BLaER1 treated with 17β-estradiol and CSF1 and Interleukin-3, amounts not matched to agents 10 nM and 100 nM (cell line): ENCODE measurements around the gene TOR2A.

Experiments
- H3K27ac ChIP-seq, 11 experiments: shearing (Covaris generic); formaldehyde crosslinking; 2 replicates each; pipeline ENCODE4 v1.8.1; 2022
- H3K27me3 ChIP-seq, 11 experiments: shearing (Covaris generic); formaldehyde crosslinking; 2 replicates each; pipeline ENCODE4 v1.8.1; 2022
- H3K36me3 ChIP-seq, 11 experiments: shearing (Covaris generic); formaldehyde crosslinking; 2 replicates each; pipeline ENCODE4 v1.8.1; 2022
- H3K4me1 ChIP-seq, 10 experiments: shearing (Covaris generic); formaldehyde crosslinking; 2 replicates each; pipeline ENCODE4 v1.8.1; 2022
- H3K4me2 ChIP-seq, 11 experiments: shearing (Covaris generic); formaldehyde crosslinking; 2 replicates each; pipeline ENCODE4 v1.8.1; 2022
- H3K4me3 ChIP-seq, 10 experiments: shearing (Covaris generic); formaldehyde crosslinking; 2 replicates each; pipeline ENCODE4 v1.8.1; 2022
- H3K9ac ChIP-seq, 11 experiments: shearing (Covaris generic); formaldehyde crosslinking; 2 replicates each; pipeline ENCODE4 v1.8.1; 2022
- H3K9me3 ChIP-seq, 11 experiments: shearing (Covaris generic); formaldehyde crosslinking; replicated peaks in 1 of 11; 2 replicates each; pipeline ENCODE4 v1.8.1; 2022
- H4K20me1 ChIP-seq, 11 experiments: shearing (Covaris generic); formaldehyde crosslinking; 2 replicates each; pipeline ENCODE4 v1.8.1; 2022
- Cebpa-rat ChIP-seq, 11 experiments: shearing (Covaris generic); IDR thresholded peaks; 2 replicates each; pipeline ENCODE4 v1.8.1; 2022

Gene TOR2A

DNA sequence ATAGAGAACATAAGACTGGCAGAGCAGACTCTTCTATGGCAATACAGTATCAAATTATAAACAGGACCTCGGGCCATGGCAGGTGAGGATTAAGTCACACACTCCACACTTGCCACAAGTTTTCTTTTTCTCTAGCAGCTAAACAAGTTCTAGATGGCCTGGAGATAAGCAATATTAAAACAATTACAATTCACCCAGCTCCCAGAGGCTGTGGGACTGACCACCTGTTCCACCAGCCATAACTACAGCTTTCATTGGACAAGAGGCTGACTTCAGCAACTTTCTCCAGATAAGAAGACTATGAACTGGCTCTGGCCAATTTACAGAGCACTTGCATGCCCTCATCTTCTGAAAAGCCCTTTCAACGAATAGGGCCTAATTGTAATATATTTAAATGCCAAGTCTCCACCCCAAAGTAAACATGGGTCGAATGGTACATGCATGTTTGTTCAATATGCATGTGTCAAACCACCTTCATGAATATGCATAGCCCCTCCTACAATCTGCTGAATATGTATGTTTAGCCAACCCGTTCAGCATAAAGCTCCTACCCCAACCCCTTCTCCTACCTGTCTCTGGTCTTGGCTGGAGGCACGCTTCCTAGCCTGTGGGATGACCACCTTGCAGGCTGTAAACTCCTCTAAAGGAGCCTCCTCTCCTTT lies 34.4 kb downstream of the TOR2A start:
- peaks cover 0 to 11% (median 6%) of the 10 kb centered on the region in 11 experiments; a peak in 11 of 22 replicates for H3K27me3 ChIP-seq
- no peak overlapping the region for H3K27ac ChIP-seq
- no peaks in the 10 kb centered on the region for H3K4me1 ChIP-seq
- H3K36me3 ChIP-seq: no peaks in the 10 kb centered on the region
- H3K9ac ChIP-seq: no peak overlapping the region
- H4K20me1 ChIP-seq: peaks cover 0 to 9% (median 0%) of the 10 kb centered on the region in 11 experiments; a peak in 5 of 22 replicates
- no peak overlapping the region for H3K4me2 ChIP-seq
- H3K4me3 ChIP-seq: no peak overlapping the region
- peaks cover 0 to 6% (median 0%) of the 10 kb centered on the region in 11 experiments; a peak in 3 of 22 replicates for H3K9me3 ChIP-seq
- no peak for TF ChIP-seq Cebpa-rat (IDR thresholded peaks at IDR 0.05)

DNA sequence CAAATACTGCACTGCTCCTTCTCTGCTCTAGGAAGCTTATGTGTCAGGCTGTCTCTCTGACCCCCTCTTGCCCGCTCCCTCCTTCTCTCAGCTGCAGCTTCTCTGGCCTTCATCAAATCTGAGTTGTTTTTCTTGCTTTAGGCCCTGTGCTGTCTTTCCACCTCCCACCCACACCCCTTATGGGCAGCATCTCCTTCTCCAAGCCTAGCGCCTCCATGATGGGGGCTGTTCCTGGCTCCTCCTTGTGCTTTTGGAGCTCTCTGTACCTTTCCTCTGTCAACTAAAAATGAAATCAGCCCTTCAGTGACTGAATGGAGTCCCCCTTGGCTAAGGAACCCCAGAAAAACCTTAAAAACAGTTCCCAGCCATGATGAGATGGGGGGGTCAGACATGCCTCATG lies 35.0 kb downstream of the TOR2A start:
- Histone ChIP-seq H4K20me1 (peaks cover 0 to 3% (median 0%) of the 10 kb centered on the region in 11 experiments; a peak in 2 of 22 replicates), H3K27me3 (peaks cover 0 to 11% (median 6%) of the 10 kb centered on the region in 11 experiments; a peak in 11 of 22 replicates), H3K9ac (no peak overlapping the region), H3K4me2 (no peak overlapping the region), H3K36me3 (no peaks in the 10 kb centered on the region), H3K4me3 (no peak overlapping the region), H3K4me1 (no peaks in the 10 kb centered on the region), H3K9me3 (peaks cover 0 to 6% (median 0%) of the 10 kb centered on the region in 11 experiments; a peak in 3 of 22 replicates), H3K27ac (no peak overlapping the region)
- no peak for TF ChIP-seq Cebpa-rat (IDR thresholded peaks at IDR 0.05)

DNA sequence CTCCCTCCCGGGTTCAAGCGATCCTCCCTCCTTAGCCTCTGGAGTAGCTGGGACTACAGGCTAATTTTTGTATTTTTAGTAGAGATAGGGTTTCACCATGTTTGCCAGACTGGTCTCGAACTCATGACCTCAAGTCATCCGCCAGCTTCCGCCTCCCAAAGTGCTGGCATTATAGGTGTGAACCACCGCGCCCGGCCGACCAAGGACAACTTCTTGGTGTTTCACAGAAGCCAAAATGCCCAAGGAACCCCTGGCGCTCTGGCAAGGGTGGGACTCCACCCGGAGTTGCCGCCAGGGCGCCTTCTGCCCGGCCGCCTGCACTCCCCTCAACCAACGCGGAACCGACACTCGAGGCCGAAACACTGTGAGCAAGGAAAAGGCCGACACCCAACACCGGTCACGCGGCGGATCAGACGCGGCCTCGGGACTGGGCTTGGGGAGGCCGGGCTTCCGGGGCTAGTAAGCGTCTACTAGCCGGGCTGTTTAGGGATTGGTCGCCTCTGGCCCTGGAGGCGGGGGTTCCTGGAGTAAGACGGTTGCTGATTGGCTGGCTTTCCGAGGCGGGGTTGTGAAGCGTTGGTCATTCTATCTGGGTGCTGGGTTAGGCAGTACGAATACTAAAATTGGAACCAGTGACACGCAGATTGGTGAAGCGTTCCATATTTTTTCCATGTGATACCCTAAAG lies 36.0 kb downstream of the TOR2A start:
- no peak for TF ChIP-seq Cebpa-rat (IDR thresholded peaks at IDR 0.05)
- peaks cover 0 to 8% (median 6%) of the 10 kb centered on the region in 11 experiments; a peak in 7 of 22 replicates for H3K36me3 ChIP-seq
- H3K4me3 ChIP-seq: no peak overlapping the region
- H3K9me3 ChIP-seq: peaks cover 0 to 6% (median 0%) of the 10 kb centered on the region in 11 experiments; a peak in 3 of 22 replicates
- H3K4me2 ChIP-seq: peak overlapping the region in 7 of 11 experiments; percentile 5 to 38 (median 12); a peak in 7 of 22 replicates
- no peak overlapping the region for H3K9ac ChIP-seq
- H4K20me1 ChIP-seq: peaks cover 0 to 3% (median 0%) of the 10 kb centered on the region in 11 experiments; a peak in 2 of 22 replicates
- no peak overlapping the region for H3K27ac ChIP-seq
- peaks cover 0 to 11% (median 6%) of the 10 kb centered on the region in 11 experiments; a peak in 11 of 22 replicates for H3K27me3 ChIP-seq
- no peaks in the 10 kb centered on the region for H3K4me1 ChIP-seq

DNA sequence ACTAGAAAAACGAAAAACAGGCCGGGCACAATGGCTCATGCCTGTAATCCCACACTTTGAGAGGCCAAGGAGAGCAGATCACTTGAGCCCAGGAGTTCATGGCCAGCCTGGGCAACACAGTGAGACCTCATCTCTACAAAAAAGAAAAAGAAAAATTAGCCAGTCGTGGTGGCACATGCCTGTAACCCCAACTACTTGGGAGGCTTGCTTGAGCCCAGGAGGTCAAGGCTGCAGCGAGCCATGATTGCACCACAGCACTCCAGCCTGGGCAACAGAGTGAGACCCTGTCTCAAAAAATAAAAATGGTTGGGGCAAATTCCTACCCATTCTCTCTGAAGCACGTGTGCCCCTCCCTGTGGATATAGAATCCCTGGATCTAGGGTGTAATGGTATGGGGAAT lies 36.7 kb downstream of the TOR2A start:
- no peak overlapping the region for H3K9ac ChIP-seq

DNA sequence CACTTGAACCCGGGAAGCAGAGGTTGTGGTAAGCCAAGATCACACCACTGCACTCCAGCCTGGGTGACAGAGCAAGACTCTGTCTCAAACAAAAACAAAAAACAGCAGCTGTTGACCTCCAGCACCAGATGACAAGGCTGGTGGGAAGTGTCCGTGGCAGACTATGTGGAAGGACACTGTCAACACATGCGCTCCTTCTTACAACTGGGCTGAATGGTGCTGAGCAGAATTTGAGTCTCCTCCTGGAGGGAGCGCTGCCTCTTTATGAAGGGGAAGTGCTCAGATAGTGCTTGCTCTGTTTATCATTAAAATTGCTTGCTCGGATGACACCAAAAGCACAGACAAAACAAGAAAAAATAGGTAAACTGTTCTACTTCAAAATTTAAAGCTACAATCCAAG lies 37.5 kb downstream of the TOR2A start:
- TF ChIP-seq Cebpa-rat (IDR thresholded peaks at IDR 0.05): no peak

More for the DNA sequence above, 36.7 kb downstream of the TOR2A start:
- H3K27ac ChIP-seq: no peak overlapping the region
- H3K4me1 ChIP-seq: no peaks in the 10 kb centered on the region
- peaks cover 0 to 11% (median 6%) of the 10 kb centered on the region in 11 experiments; a peak in 11 of 22 replicates for H3K27me3 ChIP-seq
- TF ChIP-seq Cebpa-rat (IDR thresholded peaks at IDR 0.05): no peak
- peaks cover 0 to 16% (median 13%) of the 10 kb centered on the region in 11 experiments; a peak in 9 of 22 replicates for H3K36me3 ChIP-seq
- no peak overlapping the region for H3K4me2 ChIP-seq
- peaks cover 0 to 6% (median 0%) of the 10 kb centered on the region in 11 experiments; a peak in 3 of 22 replicates for H3K9me3 ChIP-seq
- peaks cover 0 to 3% (median 0%) of the 10 kb centered on the region in 11 experiments; a peak in 1 of 22 replicates for H4K20me1 ChIP-seq
- no peak overlapping the region for H3K4me3 ChIP-seq

DNA sequence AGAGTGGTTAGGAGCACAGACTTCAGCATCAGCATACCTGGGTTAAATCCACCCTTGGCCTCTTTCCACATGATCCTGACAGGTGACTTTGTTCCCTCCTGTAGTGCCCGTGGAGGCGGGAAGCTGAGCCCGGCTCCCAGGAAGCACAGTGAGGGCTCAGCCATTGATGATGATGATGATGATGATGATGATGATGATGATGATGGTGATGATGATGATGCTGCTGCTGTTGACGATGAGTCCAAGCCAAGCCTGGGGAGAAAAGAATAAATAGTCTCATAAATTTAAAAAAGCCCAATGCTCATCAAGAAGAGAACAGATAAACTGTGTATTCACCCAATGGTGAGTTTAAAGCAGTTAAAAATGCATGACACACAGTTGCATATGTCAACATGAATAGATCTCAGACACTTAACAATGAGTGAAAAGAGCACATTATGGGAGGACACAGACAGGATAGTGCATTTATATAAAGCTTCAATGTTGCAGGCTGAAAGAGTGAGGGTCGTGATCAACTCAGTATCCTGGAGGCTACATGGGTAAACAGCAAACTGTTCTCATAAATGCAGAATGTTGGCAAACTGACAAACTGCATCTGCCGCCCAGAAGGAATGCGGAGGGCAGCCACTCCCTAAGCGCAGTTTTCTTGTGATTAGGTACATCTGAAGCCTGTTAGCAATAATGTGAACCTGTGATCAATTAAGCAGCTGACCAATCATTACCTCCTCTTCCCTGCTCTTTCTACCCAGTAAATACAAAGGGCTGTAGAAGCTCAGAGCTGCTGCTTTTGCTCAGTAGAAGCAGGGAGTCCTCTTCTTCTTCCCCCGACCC lies 40.0 kb downstream of the TOR2A start:
- TF ChIP-seq Cebpa-rat (IDR thresholded peaks at IDR 0.05): no peak
- H3K27me3 ChIP-seq: peaks cover 0 to 11% (median 6%) of the 10 kb centered on the region in 11 experiments; a peak in 11 of 22 replicates
- H3K9ac ChIP-seq: no peak overlapping the region
- H3K9me3 ChIP-seq: peaks cover 0 to 8% (median 0%) of the 10 kb centered on the region in 11 experiments; a peak in 5 of 22 replicates
- H3K4me1 ChIP-seq: no peaks in the 10 kb centered on the region
- H3K27ac ChIP-seq: no peak overlapping the region
- H3K4me3 ChIP-seq: no peak overlapping the region
- H3K36me3 ChIP-seq: peaks cover 5 to 49% (median 32%) of the 10 kb centered on the region in 11 experiments; a peak in 19 of 22 replicates
- H3K4me2 ChIP-seq: no peak overlapping the region
- H4K20me1 ChIP-seq: peaks cover 0 to 3% (median 0%) of the 10 kb centered on the region in 11 experiments; a peak in 2 of 22 replicates

More for the DNA sequence above, 37.5 kb downstream of the TOR2A start:
- Histone ChIP-seq H3K4me2 (no peak overlapping the region), H4K20me1 (peaks cover 0 to 3% (median 0%) of the 10 kb centered on the region in 11 experiments; a peak in 1 of 22 replicates), H3K27ac (no peak overlapping the region), H3K4me3 (no peak overlapping the region), H3K4me1 (no peaks in the 10 kb centered on the region), H3K9ac (no peak overlapping the region), H3K36me3 (peaks cover 0 to 24% (median 17%) of the 10 kb centered on the region in 11 experiments; a peak in 9 of 22 replicates), H3K27me3 (peaks cover 0 to 11% (median 6%) of the 10 kb centered on the region in 11 experiments; a peak in 11 of 22 replicates), H3K9me3 (peaks cover 0 to 6% (median 0%) of the 10 kb centered on the region in 11 experiments; a peak in 3 of 22 replicates)

DNA sequence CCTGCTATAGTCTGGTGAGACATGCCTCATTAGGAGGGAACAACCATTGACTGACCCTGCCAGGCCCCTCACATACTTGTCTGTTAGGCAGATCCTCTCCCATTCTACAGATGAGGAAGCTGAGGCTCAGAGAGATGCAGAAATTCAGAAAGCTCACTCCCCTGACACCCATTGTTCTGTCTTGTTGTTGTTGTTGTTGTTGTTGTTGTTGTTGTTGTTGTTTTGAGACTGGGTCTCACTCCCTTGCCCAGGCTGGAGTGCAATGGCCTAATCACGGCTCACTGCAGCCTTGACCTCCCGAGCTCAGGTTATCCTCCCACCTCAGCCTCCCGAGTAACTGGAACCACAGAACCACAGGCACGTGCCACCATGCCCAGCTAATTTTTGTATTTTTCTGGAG lies 41.4 kb downstream of the TOR2A start:
- Histone ChIP-seq H3K4me1 (no peaks in the 10 kb centered on the region), H3K9ac (no peak overlapping the region), H3K4me3 (no peak overlapping the region), H4K20me1 (peaks cover 0 to 3% (median 0%) of the 10 kb centered on the region in 11 experiments; a peak in 2 of 22 replicates), H3K27me3 (no peaks in the 10 kb centered on the region), H3K4me2 (no peak overlapping the region), H3K27ac (no peak overlapping the region), H3K36me3 (peaks cover 18 to 63% (median 46%) of the 10 kb centered on the region in 11 experiments; a peak in 20 of 22 replicates), H3K9me3 (peaks cover 0 to 14% (median 6%) of the 10 kb centered on the region in 11 experiments; a peak in 5 of 22 replicates)
- no peak for TF ChIP-seq Cebpa-rat (IDR thresholded peaks at IDR 0.05)

DNA sequence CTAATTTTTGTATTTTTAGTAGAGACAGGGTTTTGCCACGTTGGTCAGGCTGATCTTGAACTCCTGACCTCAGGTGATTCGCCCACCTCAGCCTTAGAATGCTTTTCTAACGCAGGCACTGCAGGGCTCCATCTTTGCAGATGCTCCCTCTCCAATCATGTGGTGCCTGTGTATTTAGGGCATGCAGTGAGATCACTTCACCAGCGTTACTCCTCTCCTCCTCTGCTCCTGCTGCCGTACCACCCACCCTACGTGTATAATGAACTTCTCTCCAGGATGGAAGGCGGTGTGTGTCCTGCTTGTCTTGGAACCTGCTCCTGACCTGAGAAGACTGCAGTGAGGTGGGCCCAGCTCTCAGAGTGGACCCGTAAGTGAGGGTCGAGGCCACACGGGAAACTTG lies 42.0 kb downstream of the TOR2A start:
- H3K9me3 ChIP-seq: peaks cover 0 to 14% (median 6%) of the 10 kb centered on the region in 11 experiments; a peak in 5 of 22 replicates
- peaks cover 18 to 68% (median 51%) of the 10 kb centered on the region in 11 experiments; a peak in 20 of 22 replicates for H3K36me3 ChIP-seq

More for the DNA sequence above, 42.0 kb downstream of the TOR2A start:
- no peak overlapping the region for H3K4me2 ChIP-seq
- no peak overlapping the region for H3K4me3 ChIP-seq
- no peaks in the 10 kb centered on the region for H3K4me1 ChIP-seq
- no peak for TF ChIP-seq Cebpa-rat (IDR thresholded peaks at IDR 0.05)
- H4K20me1 ChIP-seq: no peaks in the 10 kb centered on the region; a peak in 2 of 22 replicates
- H3K27me3 ChIP-seq: no peaks in the 10 kb centered on the region
- H3K9ac ChIP-seq: no peak overlapping the region
- no peak overlapping the region for H3K27ac ChIP-seq
